ENCODE results near the gene KAZN. TPM values are rescaled to one million over a fixed set of nuclear protein-coding genes. Genes with fewer than 3 reads are reported as not detected.

KAZN gene
- total RNA-seq, 1 donor from 2014 or later: 33.9 TPM

- ATAC-seq: no peak
These were observed 346.0 kb downstream of the KAZN start for GRCh38 chr1:14944471-14944985.

DNA sequence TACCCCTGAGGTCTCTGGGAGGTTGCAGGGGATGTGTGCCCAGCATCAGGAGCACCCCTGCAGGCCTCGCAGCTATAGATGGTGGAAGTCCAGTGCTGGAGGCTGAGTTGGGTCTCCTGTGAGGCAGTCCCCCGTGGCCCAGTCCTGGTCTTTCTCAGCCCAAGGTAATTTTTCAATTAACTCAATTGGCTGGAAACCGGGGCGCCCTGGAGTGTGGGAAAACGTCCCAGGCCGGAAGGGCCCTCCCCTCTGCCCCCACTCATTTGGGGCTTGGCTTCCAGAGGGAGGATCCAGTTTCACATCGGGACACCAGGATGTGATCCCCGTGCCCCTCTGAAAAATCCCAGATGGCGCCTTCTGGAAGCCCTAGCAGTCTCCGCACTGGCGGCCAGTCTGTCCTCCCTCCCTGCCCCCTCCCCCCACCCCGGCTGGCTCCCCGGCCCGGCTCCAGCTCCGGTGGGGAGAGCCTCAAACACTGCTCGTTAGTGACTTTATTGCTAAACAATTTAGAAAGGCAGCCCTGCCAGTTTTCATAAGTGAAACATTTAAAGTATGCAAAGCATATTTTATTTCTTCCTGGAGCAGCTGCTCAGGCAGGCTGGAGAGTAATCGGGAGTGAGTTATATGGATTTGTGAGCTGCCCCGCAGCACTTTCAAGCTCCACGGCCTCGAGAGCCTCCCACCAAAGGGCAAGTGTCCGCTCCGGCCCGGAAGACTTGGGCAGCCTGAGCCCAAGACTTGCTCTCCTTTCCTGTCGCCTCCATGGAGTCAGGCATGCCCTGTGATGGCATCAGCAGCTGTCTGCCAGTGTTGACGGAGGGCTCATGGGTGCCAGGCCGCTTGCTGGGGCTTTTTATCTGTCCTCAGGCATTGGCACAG is 346.9 kb downstream of the KAZN start:
- ATAC-seq: peak; percentile 7

GRCh38 chr1:14946011-14946359 is 347.5 kb downstream of the KAZN start:
- peak; percentile 57 for ATAC-seq

DNA sequence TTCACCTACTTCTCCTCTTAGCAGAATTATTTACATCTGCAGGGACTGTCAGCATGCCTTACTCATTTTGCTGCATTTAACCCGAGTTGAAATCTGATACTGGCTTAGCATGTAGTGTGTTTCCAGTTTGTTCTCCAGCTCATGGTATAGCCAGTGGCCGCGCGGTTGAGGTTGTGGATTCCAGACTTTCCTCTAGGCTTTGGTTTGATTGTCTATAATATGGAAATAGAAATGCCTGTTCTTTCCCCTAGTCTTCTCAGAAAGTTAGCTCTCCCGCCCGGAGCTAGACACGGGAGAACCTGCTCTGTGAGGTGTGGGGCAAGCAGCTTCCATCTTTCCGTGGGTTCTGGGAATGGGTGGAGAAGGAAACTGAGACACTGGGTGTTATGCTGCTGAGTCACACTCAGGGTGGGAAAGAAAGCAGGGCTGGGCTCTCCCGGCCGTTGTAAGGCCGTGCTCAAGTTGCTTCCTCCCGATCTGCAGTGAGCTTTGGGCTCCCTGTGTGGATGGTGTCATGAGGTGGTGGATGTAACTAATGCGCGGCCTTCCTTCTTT is 348.3 kb downstream of the KAZN start:
- peak; percentile 88 for ATAC-seq

DNA sequence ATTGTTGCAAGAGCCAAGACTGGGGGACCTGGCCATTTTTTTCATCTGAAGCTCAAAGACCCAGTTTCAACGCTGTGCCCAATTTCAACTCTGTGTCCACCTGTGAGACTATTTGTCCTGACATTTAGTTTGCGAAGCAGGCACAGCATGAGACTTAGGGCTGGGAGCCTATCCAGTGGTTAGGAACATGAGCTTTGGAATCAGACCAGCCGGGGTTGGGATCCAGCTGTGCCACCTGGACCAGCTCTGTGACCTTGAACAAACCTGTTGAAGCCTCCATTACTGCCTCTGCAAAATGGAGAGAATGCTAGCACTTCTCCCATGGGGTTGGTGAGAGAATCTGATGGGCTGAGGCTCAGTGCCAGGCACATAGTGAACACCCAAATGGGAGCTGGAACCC is 348.9 kb downstream of the KAZN start:
- ATAC-seq: no peak

- no peak for ATAC-seq
These were observed 349.7 kb downstream of the KAZN start for GRCh38 chr1:14948112-14948652.

- no peak for ATAC-seq
These were observed 350.9 kb downstream of the KAZN start for GRCh38 chr1:14949270-14949835.

DNA sequence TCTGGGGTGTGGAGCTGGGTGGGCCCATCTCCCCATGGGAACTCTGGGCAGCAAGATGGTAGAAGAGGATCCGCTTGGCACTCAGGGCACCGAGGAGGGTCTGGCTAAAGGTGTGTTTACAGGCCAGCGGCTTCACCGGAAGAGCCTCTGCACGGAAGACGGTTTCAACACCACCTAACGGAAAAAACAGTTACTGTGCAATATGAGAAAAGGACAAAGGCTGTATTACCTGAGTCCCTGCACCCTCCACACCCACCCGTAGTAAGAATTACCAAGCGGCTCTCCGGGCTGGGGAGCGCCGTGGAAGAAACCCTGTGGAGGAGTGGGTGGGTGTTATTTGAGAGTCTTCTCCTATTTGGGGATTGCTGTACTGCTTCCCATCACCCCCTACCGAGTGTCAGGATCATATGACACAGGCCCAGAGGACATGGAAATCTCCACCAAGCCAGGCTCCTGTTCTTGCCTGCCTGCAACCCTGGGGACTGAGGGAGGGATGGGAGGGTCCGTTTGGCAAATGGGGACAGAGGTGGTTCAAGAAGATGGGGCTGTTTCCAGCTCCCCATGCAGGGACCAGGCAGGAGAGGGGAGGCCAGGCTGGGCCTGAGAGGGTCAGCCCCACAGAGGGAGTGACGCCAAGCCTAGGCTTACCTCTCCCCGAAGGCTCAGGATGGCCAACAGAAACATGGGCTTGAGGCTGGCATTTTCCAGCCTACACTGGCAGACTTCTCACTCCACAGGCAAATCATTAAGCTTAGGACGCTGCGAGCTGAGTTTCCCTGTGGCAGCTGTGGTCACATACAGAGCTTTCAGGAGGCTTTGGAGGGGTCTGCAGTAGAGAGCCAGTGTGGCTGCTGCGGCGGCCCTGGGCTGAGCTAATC is 351.6 kb downstream of the KAZN start:
- ATAC-seq: no peak

GRCh38 chr1:14951766-14952165 is 353.3 kb downstream of the KAZN start:
- no peak for ATAC-seq

DNA sequence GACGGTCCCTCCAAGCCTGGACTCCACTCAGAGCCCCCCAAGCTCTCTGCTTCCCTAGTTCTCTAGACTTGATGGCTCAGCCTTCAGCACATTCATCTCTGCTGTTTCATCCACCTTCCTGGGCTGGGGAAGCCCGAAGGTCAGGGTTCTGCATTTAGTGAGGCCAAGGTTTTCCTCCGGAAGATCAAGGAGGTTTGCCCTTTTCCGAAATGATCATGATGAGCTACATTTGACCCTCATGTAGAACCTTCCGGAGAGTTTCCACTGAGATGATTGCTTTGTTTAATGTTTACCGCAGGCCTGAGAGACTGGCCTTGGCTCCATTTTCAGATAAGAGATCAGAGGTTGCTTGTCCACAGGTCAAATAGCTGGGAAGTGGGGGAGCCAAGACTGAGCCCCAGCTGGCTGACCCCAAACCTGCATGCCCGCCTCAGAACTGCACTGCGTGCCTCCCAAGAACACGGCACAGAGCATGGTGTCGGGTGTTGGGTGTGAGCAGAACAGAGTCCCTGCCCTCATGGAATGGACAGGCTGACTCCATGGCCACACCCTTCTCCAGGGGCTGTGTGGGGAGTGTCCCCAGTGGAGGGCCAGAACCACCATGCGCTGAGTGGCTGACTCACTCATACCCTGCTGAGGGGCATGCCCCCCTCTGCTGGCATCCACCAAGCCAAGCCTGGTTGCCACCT is 354.3 kb downstream of the KAZN start:
- peak; percentile 19 for ATAC-seq

DNA sequence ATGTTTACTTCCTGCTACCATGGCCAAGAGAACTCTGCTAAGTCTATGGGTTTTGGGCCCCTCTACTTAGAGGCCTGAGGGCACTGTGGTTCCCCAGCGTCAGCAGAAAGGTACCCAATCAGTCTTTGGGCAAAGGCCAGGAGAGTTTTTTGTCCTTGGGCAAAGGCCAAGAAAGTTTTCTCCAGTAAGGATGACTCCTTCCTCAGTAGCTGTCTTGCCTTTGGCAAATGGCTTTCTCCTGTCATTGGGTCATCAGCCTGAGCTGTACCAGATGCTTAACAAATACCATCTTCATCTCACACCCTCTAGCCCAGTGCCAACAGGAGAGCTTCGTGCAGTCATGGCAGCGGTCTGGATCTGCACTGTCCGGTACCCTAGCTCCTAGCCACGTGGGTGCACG is 355.7 kb downstream of the KAZN start:
- peak; percentile 66 for ATAC-seq

DNA sequence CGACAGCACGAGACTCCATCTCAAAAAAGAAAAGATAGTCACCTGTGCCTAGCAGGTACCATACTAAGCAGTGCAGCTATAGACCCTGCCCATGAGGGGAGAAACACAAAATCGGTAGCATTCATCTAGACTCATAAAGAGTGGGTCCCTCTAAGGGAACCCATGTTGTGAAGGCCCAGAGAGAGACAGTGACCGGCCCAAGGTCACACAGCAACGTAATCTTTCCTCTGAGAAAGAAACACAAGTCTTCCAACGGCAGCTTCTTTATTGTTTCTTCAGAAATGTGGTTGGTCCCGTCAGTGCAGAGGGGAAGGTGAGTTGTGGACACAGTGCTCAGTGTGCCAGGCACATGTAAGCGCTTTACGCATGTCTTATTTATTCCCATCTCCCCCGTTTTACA is 356.4 kb downstream of the KAZN start:
- no peak for ATAC-seq

DNA sequence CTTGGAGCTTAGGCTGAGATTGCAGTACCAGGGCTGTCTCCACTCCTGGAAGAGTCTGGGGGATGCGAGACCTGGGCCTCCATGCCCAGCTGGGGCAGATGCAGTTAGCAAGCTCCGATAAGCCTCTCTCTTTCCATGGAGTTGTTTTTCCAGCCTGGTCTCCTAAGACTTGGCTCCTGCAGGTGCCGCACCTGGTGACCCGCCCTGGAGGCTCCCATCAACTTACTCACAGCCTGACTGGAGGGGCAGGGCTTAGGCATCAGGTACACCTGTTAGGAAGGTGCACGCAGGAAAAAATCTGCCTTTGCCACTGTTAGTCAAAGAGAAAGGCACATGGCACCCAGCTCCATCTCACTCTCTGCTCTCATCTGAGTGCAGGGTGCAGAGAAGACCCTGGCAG is 356.9 kb downstream of the KAZN start:
- ATAC-seq: peak; percentile 86

GRCh38 chr1:14955976-14956375 is 357.5 kb downstream of the KAZN start:
- ATAC-seq: no peak

DNA sequence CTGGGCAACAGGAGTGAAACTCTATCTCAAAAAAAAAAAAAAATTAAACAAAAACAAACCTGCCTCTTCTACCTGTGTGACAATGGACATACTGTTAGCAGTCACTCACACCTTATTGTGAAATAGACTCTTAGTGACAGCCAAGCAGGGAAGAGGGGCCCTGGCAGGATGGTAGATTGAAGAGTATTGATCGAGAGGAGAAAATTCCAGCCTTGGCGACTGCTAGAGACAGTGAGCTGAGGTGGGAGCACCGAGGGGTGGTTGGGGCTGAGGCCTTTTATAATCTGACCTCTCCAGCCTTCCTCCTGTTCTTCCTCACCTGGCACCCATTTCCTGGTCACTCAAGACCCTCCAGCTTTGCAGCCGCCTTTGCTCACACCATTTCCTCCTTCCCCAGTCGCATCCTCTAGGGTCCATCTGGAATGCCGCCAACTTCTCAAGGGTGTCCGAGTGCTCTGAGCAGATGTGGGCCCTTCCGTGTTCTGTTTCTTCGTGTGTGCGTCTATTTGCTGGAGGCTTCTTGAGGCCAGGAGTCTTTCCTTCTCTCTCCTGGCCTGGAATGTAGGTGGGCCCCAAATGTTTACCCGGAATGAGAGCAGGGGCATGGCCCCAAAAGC is 358.2 kb downstream of the KAZN start:
- ATAC-seq: no peak

- ATAC-seq: no peak
These were observed 359.1 kb downstream of the KAZN start for GRCh38 chr1:14957375-14958098.

DNA sequence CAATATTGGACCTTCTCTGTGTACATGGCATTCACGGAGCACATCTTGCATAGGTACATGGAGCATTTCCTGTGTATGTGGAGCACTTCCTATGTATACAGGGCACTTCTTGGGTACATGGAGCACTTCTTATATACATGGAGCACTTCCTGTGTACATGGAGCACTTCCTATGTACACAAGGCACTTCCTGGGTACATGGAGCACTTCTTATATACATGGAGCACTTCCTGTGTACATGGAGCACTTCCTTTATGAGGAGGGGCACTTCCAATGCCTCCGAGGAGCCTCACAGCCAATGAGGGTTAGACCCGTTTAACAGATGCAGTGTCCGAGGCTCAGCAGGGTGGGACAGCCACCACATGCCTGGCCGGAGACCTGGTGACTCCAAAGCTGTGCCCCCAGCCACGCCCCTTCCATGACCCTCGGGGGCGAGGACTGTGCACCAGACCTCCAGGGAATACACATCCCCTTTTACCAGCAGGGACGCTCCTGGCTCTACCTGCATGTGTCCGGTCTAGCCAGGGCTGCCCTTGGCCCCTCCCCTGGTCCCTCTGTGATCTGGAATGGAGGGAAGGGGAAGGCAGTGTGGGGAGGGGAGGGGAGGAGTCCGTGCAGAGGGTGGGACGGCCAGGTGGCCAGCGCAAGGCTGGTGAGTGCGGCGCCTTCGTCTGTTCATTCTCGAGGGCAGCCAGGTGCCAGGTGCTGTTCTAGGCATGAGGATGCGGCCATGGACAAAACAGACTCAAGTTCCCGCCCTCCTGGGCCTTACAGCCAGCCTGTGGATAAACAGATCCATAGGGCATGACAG is 360.0 kb downstream of the KAZN start:
- no peak for ATAC-seq

DNA sequence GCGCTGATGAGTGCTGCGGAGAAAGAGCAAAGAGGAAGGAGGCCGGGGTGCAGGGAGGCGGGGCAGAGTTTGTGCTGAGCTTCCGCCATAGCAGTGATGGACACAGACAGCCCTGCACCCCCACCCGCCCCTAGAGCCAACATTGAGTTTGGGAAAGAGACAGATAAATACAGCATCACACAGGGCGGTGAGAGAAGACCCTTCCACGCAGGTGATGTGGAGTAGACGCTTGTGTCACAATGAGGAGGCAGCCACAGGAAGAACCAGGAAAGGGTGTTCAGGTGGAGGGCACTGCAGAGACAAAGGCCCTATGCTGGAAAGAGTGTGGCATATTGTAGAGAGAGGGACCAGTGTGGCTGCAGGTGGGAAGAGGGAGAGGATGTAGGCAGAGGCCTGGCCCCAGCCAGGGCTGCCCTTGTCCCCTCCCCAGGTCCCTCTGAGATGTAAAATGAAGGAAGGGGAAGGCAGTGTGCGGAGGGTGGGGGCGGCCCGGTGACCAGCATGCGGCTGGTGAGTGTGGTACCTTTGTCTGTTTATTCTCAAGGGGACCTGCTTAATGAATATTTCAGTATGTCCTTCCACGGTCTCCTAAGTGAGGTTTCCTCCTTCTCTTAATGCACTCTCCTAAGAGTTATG is 360.7 kb downstream of the KAZN start:
- ATAC-seq: no peak

GRCh38 chr1:14961661-14962267 is 363.3 kb downstream of the KAZN start:
- no peak for ATAC-seq
